Measurements from ENCODE around the gene SETD1B.

- no peak for TF ChIP-seq ESRRG (CRISPR knock-in tag; IDR thresholded peaks at IDR 0.05)
- no peak for TF ChIP-seq SNAI2 (CRISPR knock-in tag; IDR thresholded peaks at IDR 0.05)
- TF ChIP-seq ZFP30 (CRISPR knock-in tag; IDR thresholded peaks at IDR 0.05): no peak
- TF ChIP-seq, protein P1, sequence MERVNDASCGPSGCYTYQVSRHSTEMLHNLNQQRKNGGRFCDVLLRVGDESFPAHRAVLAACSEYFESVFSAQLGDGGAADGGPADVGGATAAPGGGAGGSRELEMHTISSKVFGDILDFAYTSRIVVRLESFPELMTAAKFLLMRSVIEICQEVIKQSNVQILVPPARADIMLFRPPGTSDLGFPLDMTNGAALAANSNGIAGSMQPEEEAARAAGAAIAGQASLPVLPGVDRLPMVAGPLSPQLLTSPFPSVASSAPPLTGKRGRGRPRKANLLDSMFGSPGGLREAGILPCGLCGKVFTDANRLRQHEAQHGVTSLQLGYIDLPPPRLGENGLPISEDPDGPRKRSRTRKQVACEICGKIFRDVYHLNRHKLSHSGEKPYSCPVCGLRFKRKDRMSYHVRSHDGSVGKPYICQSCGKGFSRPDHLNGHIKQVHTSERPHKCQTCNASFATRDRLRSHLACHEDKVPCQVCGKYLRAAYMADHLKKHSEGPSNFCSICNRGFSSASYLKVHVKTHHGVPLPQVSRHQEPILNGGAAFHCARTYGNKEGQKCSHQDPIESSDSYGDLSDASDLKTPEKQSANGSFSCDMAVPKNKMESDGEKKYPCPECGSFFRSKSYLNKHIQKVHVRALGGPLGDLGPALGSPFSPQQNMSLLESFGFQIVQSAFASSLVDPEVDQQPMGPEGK (CRISPR knock-in tag; IDR thresholded peaks at IDR 0.05; ENCODE audit: borderline replicate concordance): no peak
- TF ChIP-seq ZFP3 (CRISPR knock-in tag; IDR thresholded peaks at IDR 0.05): no peak
- TF ChIP-seq, protein P2, sequence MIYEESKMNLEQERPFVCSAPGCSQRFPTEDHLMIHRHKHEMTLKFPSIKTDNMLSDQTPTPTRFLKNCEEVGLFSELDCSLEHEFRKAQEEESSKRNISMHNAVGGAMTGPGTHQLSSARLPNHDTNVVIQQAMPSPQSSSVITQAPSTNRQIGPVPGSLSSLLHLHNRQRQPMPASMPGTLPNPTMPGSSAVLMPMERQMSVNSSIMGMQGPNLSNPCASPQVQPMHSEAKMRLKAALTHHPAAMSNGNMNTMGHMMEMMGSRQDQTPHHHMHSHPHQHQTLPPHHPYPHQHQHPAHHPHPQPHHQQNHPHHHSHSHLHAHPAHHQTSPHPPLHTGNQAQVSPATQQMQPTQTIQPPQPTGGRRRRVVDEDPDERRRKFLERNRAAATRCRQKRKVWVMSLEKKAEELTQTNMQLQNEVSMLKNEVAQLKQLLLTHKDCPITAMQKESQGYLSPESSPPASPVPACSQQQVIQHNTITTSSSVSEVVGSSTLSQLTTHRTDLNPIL (CRISPR knock-in tag; IDR thresholded peaks at IDR 0.05; ENCODE audit: low read depth): no peak
- no peak for TF ChIP-seq ISL1 (CRISPR knock-in tag; IDR thresholded peaks at IDR 0.05)
Observed at GRCh38 chr12:121767525-121768016, 36.2 kb upstream of the SETD1B start.
